Activated naive CD4-positive, alpha-beta T cell treated with anti-CD3 and anti-CD28 coated beads, Interleukin-2, amount 10 ng/mL, durations not matched to agents 7 days and 5 days (primary cell): ENCODE measurements around the gene HNRNPUL1.

Experiments used
- CTCF ChIA-PET: fragments of 350-600 bp; sonication (Branson Sonifier 250); formaldehyde crosslinking; loops from one replicate; lab custom pipeline; 2021; ENCODE audit warnings: antibody characterized with exemption; lab: Charles Lee
- DNase-seq: peaks from one replicate; pipeline ENCODE4 v3.0.0-alpha.2; 2020
- H3K27ac Mint-ChIP-seq: one replicate; pipeline ENCODE4 v1.8.0; 2021; ENCODE audit warnings: mild to moderate bottlenecking, moderate library complexity, mixed read lengths
- H3K27me3 Mint-ChIP-seq: one replicate; pipeline ENCODE4 v1.8.0; 2021; ENCODE audit warnings: mild to moderate bottlenecking, mixed read lengths
- H3K36me3 Mint-ChIP-seq: one replicate; pipeline ENCODE4 v1.8.0; 2021; ENCODE audit warnings: mixed read lengths
- H3K4me1 Mint-ChIP-seq: one replicate; pipeline ENCODE4 v1.8.0; 2021; ENCODE audit warnings: mixed read lengths
- H3K4me3 Mint-ChIP-seq: one replicate; pipeline ENCODE4 v1.8.0; 2021; ENCODE audit warnings: mild to moderate bottlenecking, moderate library complexity, mixed read lengths
- H3K9me3 Mint-ChIP-seq: one replicate; pipeline ENCODE4 v1.8.0; 2021; ENCODE audit warnings: mixed read lengths

Gene HNRNPUL1

DNA sequence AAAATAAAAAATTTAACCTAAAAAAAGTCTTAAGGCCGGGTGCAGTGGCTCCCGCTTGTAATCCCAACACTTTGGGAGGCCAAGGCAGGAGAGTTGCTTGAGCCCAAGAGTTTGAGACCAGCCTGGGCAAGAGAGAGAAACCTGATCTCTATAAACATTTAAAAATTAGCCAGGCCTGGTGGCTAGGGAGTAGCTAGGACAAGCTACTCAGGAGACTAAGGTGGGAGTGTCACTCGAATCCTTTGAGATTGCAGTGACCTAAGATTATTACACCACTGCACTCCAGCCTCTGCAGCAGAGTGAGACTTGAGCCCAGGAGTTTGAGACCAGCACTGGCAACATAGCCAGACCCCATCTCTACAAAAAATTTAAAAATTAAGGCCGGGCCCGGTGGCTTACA, 46.9 kb downstream of the HNRNPUL1 start:
- DNase-seq = no peak
- Mint-ChIP-seq H3K36me3 (peaks cover 45% of the 10 kb centered on the region), H3K27me3 (peaks cover 6% of the 10 kb centered on the region), H3K9me3 (no peaks in the 10 kb centered on the region), H3K4me3 (peak overlapping the region; percentile 91), H3K27ac (no peak overlapping the region), H3K4me1 (peaks cover 67% of the 10 kb centered on the region)
- CTCF ChIA-PET = interaction anchor here (0.6 to 3.8 kb wide), 3 partner anchors 13 to 259 kb away, joined by 4 to 20 read pairs (median 4); partner anchors contain the start of gene HNRNPUL1

DNA sequence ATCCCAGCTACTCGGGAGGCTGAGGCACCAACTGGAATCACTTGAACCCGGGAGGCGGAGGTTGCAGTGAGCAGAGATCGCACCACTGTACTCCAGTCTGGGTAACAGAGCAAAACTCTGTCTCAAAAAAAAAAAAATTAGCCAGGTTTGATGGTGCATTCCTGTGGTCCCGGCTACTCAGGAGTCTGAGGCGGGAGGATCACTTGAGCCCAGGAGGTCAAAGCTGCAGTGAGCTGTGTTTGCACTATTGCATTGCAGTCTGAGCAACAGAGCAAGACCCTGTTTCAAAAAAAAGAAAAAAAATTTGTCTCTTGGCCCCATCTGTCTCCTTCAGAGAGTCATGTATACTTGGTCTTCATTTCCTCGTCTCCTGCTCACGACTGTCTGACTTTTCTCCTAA, 47.4 kb downstream of the HNRNPUL1 start:
- H3K27me3 Mint-ChIP-seq = peaks cover 6% of the 10 kb centered on the region

DNA sequence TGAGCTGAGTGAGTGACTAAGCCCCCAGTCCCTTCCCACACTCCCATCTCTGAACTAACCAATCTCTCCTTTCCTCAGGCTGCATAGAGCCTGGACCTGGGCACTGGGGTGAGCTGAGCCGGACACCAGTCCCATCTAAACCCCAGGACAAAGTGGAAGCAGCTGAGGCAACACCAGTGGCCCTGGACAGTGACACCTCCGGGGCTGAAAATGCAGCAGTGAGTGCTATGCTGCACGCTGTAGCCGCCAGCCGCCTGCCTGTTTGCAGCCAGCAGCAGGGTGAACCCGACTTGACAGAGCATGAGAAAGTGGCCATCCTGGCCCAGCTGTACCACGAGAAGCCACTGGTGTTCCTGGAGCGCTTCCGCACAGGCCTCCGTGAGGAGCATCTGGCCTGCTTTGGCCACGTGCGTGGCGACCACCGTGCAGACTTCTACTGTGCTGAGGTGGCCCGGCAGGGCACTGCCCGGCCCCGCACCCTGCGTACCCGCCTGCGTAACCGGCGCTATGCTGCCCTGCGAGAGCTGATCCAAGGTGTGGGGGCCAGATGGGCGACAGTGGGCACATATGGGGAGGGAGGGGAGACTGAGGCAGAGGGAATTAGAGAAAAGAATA, 52.2 kb downstream of the HNRNPUL1 start:
- Mint-ChIP-seq H3K27ac (no peak overlapping the region), H3K9me3 (no peaks in the 10 kb centered on the region), H3K36me3 (peaks cover 60% of the 10 kb centered on the region), H3K4me1 (peaks cover 35% of the 10 kb centered on the region), H3K4me3 (no peak overlapping the region), H3K27me3 (no peaks in the 10 kb centered on the region)
- no peak for DNase-seq
- CTCF ChIA-PET = no interaction called here

More for the DNA sequence above, 47.4 kb downstream of the HNRNPUL1 start:
- H3K36me3 Mint-ChIP-seq = peaks cover 45% of the 10 kb centered on the region
- no peaks in the 10 kb centered on the region for H3K9me3 Mint-ChIP-seq
- DNase-seq = no peak
- peak overlapping the region; percentile 34 for H3K27ac Mint-ChIP-seq
- peaks cover 64% of the 10 kb centered on the region for H3K4me1 Mint-ChIP-seq
- H3K4me3 Mint-ChIP-seq = peak overlapping the region; percentile 91
- CTCF ChIA-PET = interaction anchor here (0.6 kb wide), 2 partner anchors 20 to 48 kb away, joined by 3 to 4 read pairs; partner anchors contain the start of gene HNRNPUL1

DNA sequence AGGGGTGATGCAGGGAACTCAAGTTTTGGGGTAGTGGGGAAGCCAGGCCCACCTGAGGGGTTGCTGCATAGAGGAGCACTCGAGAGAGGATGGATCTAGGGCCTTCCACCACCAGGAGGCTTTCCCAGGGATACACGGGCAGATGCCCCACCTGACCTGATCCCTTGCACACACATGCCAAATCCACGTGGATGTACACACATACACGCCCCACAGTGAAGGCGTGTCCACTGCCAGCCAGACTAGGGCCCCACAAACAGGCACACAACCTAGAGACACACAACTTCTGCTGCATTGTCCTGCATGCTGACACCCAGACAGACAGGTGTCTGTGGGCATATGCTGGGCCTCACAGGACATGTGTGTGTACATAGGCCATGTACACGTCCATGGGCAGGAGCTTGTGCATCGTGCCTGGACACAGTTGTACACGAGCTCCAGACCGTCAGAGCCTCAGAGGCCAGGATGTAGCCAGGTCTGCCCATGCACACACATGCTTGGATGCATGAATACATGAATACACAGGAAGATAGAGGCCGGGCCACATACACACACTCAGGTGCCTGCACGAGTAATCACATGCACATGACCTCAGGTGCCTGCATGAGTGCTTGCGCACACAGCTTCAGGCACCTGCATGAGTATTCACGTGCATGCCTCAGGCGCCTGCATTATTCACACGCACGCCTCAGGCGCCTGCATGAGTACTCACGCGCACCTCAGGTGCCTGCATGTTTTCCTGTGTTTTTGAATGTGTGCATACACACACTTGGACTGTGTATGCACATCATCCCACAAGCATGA, 54.7 kb downstream of the HNRNPUL1 start:
- Mint-ChIP-seq H3K27me3 (no peaks in the 10 kb centered on the region), H3K4me3 (no peak overlapping the region), H3K36me3 (peaks cover 58% of the 10 kb centered on the region), H3K9me3 (no peaks in the 10 kb centered on the region), H3K4me1 (peaks cover 25% of the 10 kb centered on the region), H3K27ac (no peak overlapping the region)
- no peak for DNase-seq
- CTCF ChIA-PET = no interaction called here

DNA sequence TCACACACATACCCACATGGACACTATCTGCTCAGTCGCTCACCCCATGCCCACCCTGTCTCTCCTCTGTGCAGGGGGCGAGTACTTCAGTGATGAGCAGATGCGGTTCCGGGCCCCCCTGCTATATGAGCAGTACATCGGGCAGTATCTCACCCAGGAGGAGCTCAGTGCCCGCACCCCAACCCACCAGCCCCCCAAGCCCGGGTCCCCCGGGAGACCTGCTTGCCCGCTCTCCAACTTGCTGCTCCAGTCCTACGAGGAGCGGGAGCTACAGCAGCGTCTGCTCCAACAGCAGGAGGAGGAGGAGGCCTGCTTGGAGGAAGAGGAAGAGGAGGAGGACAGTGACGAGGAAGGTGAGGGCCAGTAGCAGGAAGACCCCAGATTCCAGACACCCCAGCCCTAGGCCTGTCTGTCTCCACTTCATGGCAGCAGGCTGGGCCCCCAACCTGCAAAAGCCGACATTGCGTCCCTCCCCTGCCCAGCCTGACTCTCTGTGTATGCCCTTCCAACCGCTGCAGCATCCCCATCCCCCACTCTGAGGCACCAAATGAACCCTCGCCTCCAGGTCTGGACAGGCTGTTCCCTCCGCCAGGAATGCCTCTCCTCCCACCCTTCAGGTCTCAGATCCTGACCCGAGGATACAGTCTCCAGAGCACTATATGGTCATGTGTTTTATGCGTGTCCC, 55.5 kb downstream of the HNRNPUL1 start:
- Mint-ChIP-seq H3K36me3 (peaks cover 62% of the 10 kb centered on the region), H3K4me1 (peaks cover 28% of the 10 kb centered on the region), H3K27ac (peak overlapping the region; percentile 14), H3K4me3 (no peak overlapping the region), H3K27me3 (no peaks in the 10 kb centered on the region), H3K9me3 (no peaks in the 10 kb centered on the region)
- DNase-seq = no peak
- CTCF ChIA-PET = interaction anchor here (1.2 to 2.8 kb wide), 2 partner anchors 12 to 32 kb away, joined by 3 to 10 read pairs; no protein-coding TSS in a partner anchor

DNA sequence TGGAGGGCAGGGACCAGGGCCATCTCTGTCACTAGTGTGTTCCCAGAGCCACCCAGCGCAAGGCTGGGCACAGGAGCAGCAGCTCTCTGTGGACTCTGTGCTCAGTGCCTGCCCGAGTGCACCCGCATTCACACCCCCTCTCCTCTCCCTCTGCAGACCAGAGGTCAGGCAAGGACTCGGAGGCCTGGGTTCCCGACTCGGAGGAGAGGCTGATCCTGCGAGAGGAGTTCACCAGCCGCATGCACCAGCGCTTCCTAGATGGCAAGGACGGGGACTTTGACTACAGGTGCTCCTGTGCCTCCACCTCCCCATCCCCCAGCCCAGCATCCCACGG, 56.0 kb downstream of the HNRNPUL1 start:
- no peak for DNase-seq
- H3K36me3 Mint-ChIP-seq = peaks cover 65% of the 10 kb centered on the region
- peak overlapping the region; percentile 14 for H3K27ac Mint-ChIP-seq
- no peaks in the 10 kb centered on the region for H3K27me3 Mint-ChIP-seq
- CTCF ChIA-PET = interaction anchor here (1.2 to 2.8 kb wide), 2 partner anchors 12 to 31 kb away, joined by 3 to 10 read pairs; no protein-coding TSS in a partner anchor
- no peak overlapping the region for H3K4me3 Mint-ChIP-seq
- H3K9me3 Mint-ChIP-seq = no peaks in the 10 kb centered on the region
- H3K4me1 Mint-ChIP-seq = peaks cover 31% of the 10 kb centered on the region

DNA sequence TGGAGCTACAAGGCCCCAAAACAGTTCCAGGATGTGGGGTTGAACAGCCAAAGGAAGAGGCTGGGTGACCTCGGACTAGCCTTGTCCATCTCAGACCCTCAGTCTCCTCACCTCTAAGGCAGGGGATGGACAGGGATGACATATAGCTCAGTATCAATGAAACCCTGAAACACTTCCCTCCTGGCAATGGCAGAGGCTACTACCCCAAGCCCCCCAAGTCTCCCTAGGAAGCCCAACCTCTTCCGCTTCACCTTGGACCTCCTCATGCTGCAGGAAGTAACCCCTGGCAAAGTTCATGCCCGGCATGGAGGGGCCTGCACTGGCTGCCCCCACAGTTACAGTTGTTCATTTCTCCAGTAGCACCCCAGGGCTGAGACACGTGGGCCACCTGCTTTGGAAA, 56.4 kb downstream of the HNRNPUL1 start:
- Mint-ChIP-seq H3K4me3 (no peak overlapping the region), H3K27ac (peak overlapping the region; percentile 21), H3K27me3 (no peaks in the 10 kb centered on the region), H3K36me3 (peaks cover 65% of the 10 kb centered on the region), H3K4me1 (peaks cover 35% of the 10 kb centered on the region), H3K9me3 (no peaks in the 10 kb centered on the region)
- DNase-seq = no peak
- CTCF ChIA-PET = interaction anchor here (1.2 to 2.8 kb wide), 2 partner anchors 12 to 31 kb away, joined by 3 to 10 read pairs; no protein-coding TSS in a partner anchor

DNA sequence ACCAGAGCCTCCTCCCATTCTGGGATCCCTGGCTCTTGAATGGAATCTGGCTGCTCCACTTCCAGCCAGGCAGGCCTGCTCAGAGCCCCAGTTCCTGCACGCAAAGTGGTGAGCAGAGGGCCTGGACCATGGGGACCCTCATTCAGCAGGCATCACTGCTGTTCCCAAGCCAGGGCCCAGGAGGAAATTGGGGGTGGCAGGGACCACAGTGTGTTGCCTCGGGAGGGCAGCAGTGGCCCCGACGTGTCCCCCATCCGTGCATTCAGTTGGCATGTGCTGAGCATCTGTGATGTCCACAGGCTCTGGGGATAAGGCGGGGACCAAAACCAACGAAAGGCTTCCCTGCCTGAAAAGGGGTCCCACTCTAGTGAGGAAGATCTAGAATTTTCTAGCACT, 57.0 kb downstream of the HNRNPUL1 start:
- no peak for DNase-seq
- Mint-ChIP-seq H3K27ac (peak overlapping the region; percentile 21), H3K27me3 (no peaks in the 10 kb centered on the region), H3K36me3 (peaks cover 64% of the 10 kb centered on the region), H3K9me3 (no peaks in the 10 kb centered on the region), H3K4me1 (peaks cover 35% of the 10 kb centered on the region), H3K4me3 (no peak overlapping the region)
- CTCF ChIA-PET = interaction anchor here (2.8 kb wide), 1 partner anchor 13 kb away, joined by 10 read pairs; no protein-coding TSS in a partner anchor

DNA sequence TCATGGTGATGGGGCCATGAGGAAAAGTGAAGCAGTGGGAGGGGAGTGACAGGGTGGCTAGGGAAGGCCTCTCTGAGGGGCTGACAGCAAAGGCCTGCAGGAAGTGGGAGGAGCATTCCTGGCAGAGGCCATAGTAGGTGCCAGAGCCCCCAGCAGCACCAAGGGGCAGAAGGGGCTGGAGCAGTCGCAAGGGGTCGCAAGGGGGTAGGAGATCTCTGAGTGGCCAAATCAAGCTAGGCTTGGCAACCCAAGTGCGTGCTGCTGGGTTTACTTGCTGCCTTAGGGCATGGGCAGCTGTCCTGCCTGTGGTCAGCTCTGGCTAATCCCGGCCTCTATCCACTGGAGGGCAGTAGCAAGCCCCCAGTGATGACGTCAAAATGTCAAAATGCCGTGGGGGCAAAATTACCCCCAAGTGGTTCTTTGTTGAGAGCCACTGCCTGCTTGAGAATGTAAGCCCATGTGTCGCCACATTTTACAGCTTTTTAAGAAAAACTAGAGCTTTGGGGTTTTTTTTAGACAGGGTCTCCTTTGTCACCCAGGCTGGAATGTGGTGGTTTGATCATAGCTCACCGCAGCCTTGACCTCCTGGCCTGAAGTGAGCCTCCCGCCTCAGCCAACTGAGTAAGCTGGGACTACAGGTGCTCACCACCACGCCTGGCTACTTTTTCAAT, 57.6 kb downstream of the HNRNPUL1 start:
- H3K4me3 Mint-ChIP-seq = no peak overlapping the region
- H3K9me3 Mint-ChIP-seq = no peaks in the 10 kb centered on the region
- CTCF ChIA-PET = interaction anchor here (0.6 to 2.8 kb wide), 2 partner anchors 14 to 24 kb away, joined by 3 to 10 read pairs; no protein-coding TSS in a partner anchor
- no peaks in the 10 kb centered on the region for H3K27me3 Mint-ChIP-seq
- H3K36me3 Mint-ChIP-seq = peaks cover 61% of the 10 kb centered on the region
- no peak for DNase-seq
- peaks cover 38% of the 10 kb centered on the region for H3K4me1 Mint-ChIP-seq
- no peak overlapping the region for H3K27ac Mint-ChIP-seq

DNA sequence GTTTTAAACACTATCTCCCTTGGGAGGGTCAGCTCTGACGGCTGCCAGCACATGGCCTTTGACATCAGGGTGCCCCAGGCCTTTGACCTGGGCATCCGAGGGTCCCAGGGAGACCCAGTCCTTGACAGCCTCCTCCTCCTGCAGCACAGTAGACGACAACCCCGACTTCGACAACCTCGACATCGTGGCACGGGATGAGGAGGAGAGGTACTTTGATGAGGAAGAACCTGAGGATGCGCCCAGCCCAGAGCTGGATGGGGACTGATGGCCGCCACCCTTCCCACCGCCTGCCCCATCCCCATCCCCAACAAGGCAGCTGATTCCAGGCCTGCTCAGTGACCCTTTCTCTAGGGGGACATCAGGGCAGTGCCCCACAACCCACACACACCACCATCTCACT, 58.3 kb downstream of the HNRNPUL1 start:
- no peaks in the 10 kb centered on the region for H3K27me3 Mint-ChIP-seq
- H3K9me3 Mint-ChIP-seq = no peaks in the 10 kb centered on the region
- CTCF ChIA-PET = interaction anchor here (0.6 to 2.8 kb wide), 2 partner anchors 14 to 24 kb away, joined by 3 to 10 read pairs; no protein-coding TSS in a partner anchor
- peak overlapping the region; percentile 47 for H3K27ac Mint-ChIP-seq
- no peak overlapping the region for H3K4me3 Mint-ChIP-seq
- no peak for DNase-seq
- H3K36me3 Mint-ChIP-seq = peaks cover 58% of the 10 kb centered on the region
- H3K4me1 Mint-ChIP-seq = peaks cover 38% of the 10 kb centered on the region

DNA sequence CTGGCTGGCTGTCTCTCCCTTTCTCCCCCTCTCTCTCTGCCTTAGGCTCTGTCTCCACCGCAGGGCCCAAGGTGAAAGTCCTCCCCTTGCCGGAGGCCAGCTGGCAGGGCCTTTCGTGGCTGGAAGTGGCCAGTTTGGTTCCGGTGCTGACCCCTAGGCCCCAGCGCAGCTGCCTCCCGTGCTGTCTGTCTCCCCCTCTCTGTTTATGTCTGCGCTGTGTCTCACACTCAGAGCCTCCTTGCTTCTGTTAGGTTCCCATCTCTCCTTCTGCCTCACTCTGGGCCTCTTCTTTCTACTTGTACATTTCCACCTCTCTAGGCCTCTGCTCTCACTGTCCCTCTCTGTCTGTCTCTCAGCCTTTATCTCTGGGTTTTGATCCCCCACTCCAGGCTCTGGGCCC, 58.9 kb downstream of the HNRNPUL1 start:
- Mint-ChIP-seq H3K4me1 (peaks cover 41% of the 10 kb centered on the region), H3K27me3 (no peaks in the 10 kb centered on the region), H3K27ac (peak overlapping the region; percentile 47), H3K9me3 (no peaks in the 10 kb centered on the region), H3K4me3 (no peak overlapping the region), H3K36me3 (peaks cover 57% of the 10 kb centered on the region)
- CTCF ChIA-PET = interaction anchor here (1.2 kb wide), 1 partner anchor 29 kb away, joined by 4 read pairs; no protein-coding TSS in a partner anchor
- DNase-seq = no peak

DNA sequence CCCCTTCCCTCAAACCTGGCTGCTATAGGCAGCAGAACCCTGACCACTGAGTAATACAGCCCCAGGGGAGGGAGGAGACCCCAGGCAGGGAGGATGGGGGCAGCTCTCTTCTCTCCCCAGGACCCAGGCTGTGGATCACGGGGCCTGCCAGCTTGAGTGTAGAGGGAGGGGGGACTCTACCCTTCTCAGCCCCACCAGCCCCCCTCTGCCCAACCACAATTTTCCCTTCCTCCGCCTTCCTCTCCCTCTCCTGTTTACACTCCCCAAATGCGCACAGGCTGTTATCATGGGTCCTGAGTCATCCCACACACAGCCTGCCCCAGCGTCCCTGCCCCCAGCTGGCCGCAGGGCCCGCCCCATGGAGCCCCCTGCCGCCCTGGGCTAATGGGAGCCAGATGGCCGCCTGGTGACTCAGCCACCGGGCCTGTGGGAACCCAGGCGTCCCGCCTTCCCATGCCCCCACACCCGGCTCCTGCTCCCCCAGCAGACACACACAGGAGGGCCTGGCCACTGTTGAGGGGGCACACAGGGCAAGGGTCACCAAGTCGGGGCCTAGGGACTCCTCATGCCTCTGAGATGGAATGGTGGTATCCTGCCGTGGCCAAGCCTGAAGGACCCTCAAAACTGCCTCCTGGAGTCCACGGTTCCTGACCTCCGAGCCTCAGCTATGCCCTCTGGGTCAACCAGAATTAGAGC, 59.4 kb downstream of the HNRNPUL1 start:
- no peaks in the 10 kb centered on the region for H3K27me3 Mint-ChIP-seq
- H3K4me3 Mint-ChIP-seq = no peak overlapping the region
- no peaks in the 10 kb centered on the region for H3K9me3 Mint-ChIP-seq
- peak overlapping the region; percentile 2 for H3K27ac Mint-ChIP-seq
- DNase-seq = no peak
- peaks cover 46% of the 10 kb centered on the region for H3K4me1 Mint-ChIP-seq
- peaks cover 57% of the 10 kb centered on the region for H3K36me3 Mint-ChIP-seq
- CTCF ChIA-PET = interaction anchor here (1.2 kb wide), 1 partner anchor 28 kb away, joined by 4 read pairs; no protein-coding TSS in a partner anchor

DNA sequence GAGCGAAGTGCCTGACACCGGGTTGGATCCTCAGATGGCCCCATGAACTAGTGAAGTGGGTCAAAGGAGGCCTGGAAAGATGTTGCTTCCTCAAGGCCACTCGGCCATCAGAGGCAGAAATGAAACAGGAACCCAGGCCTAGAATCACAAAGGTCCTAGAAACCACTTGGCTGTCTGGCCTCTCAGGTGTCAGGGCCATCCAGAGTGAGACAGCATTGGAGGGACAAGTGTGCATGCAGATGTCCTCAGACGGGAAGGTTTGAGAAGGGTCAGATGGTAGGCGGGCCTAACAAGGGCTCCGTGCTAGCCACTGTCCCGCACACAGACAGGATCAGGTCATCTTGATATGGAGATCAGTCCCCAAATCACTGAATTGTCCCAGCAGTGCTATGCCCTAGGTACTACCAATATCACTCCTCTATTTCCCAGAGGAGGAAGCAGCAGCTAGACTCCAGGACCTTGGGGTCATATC, 60.1 kb downstream of the HNRNPUL1 start:
- H3K36me3 Mint-ChIP-seq = peaks cover 59% of the 10 kb centered on the region

More for the DNA sequence above, 60.1 kb downstream of the HNRNPUL1 start:
- peaks cover 53% of the 10 kb centered on the region for H3K4me1 Mint-ChIP-seq
- CTCF ChIA-PET = interaction anchor here (1.2 kb wide), 1 partner anchor 27 kb away, joined by 4 read pairs; no protein-coding TSS in a partner anchor
- DNase-seq = no peak
- H3K9me3 Mint-ChIP-seq = no peaks in the 10 kb centered on the region
- no peak overlapping the region for H3K4me3 Mint-ChIP-seq
- peak overlapping the region; percentile 73 for H3K27ac Mint-ChIP-seq
- no peaks in the 10 kb centered on the region for H3K27me3 Mint-ChIP-seq
